Endothelial cell of hepatic sinusoid (primary cell): ENCODE results near the gene CDC42EP1.
"Not testable (repeated sequence)": the region's sequence is repeated elsewhere in the genome, so short reads cannot be mapped to it uniquely, and the experiment has no call there.

Experiments used
- in situ Hi-C: cut with HindIII; loops from 2 replicates; pipeline ENCODE4 v1.10.0; 2017; ENCODE audit warnings: low sequenced_read_pairs

CDC42EP1 gene

DNA sequence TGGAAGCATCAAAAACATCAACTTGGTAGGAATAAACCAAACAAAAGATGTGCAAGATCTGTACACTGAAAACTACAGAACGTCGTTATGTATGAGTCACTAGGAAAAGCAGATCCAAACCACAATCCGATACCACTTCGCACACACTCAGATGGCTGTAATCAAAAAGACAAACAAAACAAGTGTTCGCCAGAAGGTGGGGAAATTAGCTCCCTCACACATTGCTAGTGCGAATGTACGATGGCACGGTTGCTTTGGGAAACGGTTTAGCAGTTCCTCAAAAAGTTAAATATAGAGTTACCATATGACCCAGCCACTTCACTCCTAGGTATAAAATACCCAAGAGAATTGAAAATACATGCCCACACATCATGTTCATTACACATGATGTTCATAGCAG lies 26.3 kb upstream of the CDC42EP1 start:
- in situ Hi-C loops: no loop called here

DNA sequence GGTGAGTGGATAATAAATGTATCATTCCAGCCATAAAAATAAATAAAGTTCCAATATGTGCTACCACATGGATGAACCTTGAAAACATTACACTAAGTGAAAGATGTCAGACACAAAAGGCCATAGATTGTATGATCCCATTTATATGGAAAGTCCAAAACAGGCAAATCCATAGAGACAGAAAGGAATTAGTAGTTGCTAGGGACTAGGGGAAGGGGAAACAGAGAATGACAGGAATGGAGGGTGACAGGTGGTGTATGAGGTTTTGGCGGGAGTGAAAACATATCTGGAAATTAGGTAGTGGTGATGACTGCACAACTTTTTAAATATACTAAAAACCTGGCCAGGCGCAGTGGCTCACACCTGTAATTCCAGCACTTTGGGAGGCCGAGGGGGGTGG lies 25.8 kb upstream of the CDC42EP1 start:
- in situ Hi-C loops: no loop called here

DNA sequence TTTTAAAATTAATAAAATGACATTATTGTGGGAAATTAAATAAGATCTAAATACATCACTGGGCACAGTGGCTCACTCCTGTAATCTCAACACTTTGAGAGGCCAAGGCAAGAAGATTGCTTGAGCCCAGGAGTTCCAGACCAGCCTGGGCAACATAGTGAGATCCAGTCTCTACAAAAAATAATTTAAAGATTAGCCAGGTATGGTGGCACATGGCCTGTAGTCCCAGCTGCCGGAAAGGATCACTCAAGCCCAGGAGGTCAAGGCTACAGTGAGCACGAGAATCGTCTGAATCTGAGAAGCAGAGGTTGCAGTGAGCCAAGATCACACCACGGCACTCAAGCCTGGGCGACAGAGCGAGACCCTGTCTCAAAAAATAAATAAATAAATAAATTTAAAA lies 25.1 kb upstream of the CDC42EP1 start:
- in situ Hi-C loops: no loop called here

- in situ Hi-C loops: no loop called here
These were observed 21.5 kb upstream of the CDC42EP1 start for GRCh38 chr22:37538590-37539357.

- in situ Hi-C loops: not testable (repeated sequence)
These were observed 20.5 kb upstream of the CDC42EP1 start for GRCh38 chr22:37539790-37540189.

GRCh38 chr22:37542416-37542815 lies 17.9 kb upstream of the CDC42EP1 start:
- in situ Hi-C loops: not testable (repeated sequence)

DNA sequence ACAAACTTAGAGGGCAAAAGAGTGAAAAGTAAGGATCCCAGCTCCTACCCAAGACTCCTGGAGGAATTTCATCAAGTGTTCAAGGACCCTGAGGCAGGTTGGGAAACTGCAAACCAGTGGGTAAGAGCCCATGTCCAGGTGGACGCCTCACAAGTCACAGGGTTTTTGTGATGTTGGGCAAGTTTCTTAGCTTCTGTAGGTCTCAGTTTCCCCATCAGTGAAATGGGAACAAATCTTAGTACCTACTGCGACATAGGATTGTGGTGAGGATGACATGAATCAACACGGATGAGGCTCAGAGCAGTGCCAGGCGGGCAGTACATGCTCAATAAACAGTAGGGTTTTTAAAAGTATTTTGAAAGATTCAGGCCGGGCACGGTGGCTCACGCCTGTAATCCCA lies 17.3 kb upstream of the CDC42EP1 start:
- in situ Hi-C loops: no loop called here

DNA sequence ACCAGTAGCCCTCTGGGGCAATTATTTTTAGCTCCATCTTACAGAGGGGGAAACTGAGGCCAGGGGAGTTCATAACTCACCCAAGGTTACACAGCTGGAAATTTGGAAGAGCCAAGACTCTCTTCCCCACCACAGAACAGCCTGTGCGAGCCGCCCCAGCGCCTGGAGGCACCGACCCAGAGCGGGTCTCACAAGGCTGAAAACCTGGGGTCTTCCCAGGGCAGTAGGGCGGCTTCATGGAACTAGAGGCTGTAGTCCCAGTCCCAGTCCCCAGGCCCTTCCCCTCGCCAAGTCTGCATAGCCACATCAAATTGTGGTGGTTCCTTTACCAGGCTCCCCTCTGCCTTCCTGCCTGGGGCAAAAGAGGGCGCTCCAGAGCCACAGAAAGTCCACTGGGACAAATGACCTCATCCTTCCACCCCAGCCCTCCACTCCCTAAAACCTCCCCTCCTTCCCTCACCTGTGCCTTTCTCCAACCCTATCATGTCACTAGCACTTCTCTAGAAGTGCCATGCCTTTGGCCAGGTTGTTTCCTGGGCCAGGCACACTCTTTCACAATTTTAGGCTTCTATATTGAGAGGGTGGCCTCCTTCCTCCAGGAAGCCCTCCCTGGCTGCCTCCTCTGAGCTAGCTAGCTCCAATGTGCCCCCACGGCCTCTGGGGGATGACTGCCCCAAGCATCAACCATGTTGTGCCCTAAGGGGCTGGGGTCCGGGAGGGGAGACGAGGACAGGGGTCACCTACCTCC lies 15.2 kb upstream of the CDC42EP1 start:
- in situ Hi-C loops: no loop called here

DNA sequence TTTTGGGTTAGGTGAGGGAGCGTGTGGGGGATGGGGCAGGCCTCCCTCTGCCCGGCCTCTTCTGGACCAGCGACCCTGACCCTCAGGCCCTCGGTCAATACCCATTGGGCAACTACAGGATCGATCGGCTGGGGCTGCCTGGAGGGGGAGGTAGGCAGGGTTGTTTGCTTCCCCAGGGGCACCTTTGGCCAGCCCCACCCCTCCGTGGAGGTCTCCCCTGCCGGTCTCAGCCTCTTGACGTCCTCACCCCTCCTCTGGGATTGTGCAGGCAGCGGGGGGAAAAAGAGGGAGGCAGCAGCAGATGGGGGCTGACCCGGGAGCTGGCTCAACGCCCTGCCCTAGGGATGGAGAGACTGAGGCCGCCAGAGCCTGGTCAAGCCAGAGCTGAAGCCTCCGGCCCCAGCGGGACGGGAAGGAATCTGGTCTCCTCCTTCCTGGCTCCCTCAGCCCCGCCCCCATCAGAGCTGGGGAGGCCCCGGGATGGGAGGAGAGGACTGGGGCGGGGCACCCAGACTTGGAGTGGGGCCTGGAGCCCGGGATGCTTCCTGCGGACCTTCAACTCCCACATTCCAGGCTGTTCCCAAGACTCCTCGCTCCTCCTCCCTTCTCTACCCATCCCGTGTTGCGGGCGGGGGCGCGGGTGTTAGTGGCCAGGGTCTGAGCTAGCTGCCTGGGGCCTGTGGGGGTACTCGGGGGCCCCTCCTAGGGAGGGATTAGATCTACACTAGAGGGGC lies 14.4 kb upstream of the CDC42EP1 start:
- in situ Hi-C loops: no loop called here

DNA sequence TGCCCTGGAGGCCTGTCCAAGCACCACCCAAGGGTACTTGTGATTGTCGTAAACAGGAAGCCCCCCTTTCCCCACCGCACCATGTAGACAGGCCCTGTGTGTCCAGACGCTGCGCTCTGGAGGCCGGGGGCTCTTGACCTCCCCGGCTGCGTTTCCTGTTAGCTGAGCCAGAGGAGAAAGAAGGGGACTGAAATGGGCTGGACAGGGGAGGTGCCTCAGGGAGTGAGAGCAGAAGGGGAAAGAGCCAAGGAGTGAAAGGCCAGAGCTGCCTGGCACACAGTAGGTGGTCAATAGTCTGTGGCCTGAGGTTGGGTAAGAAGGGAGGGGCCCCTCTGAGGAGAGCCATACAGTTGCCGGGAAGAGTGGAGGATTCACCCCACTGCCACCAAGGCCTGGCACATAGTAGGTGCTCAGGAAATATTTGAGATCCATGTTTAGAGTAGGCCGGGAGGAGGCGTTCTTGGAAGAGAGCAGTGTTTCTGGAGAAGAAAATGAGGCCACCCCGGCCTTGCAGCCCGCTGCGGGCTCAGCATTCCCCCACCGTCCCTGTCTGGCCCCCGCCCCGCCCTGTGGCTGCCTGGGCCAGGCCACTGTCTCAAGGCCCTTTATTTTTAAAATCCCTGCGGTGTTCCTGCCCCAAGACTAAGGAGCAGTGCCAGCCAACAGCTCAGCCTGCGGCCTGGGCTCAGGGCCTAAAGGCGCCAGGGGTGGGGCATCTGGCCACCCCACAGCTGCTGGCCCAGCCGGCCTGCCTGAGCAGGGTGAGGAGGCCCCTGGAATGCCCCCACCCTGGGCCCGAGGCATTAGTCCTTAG lies 13.6 kb upstream of the CDC42EP1 start:
- in situ Hi-C loops: no loop called here

- in situ Hi-C loops: no loop called here
These were observed 13.0 kb upstream of the CDC42EP1 start for GRCh38 chr22:37547251-37547741.

- in situ Hi-C loops: no loop called here
These were observed 10.6 kb upstream of the CDC42EP1 start for GRCh38 chr22:37549704-37550059.

- in situ Hi-C loops: not testable (repeated sequence)
These were observed 9.4 kb upstream of the CDC42EP1 start for GRCh38 chr22:37550921-37551320.

DNA sequence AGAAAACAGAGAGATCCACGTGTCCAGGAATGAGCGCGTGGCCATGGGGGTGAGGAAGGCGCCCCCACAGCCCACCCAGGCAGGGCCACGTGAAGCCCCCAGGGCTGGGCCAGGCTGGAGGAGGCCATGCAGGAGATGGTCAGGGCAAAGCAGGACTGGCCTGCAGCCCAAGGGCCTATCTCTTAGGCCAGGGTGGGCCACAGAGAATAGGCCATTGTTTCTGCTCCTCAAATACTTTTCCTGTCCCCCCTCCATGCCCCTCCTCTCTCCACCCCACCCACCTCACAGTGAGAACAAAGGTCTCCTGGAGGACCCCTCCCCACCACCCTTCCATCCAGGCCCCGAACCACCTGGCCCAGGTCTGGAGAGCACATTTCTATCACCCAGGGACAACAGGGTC lies 8.3 kb upstream of the CDC42EP1 start:
- in situ Hi-C loops: no loop called here

DNA sequence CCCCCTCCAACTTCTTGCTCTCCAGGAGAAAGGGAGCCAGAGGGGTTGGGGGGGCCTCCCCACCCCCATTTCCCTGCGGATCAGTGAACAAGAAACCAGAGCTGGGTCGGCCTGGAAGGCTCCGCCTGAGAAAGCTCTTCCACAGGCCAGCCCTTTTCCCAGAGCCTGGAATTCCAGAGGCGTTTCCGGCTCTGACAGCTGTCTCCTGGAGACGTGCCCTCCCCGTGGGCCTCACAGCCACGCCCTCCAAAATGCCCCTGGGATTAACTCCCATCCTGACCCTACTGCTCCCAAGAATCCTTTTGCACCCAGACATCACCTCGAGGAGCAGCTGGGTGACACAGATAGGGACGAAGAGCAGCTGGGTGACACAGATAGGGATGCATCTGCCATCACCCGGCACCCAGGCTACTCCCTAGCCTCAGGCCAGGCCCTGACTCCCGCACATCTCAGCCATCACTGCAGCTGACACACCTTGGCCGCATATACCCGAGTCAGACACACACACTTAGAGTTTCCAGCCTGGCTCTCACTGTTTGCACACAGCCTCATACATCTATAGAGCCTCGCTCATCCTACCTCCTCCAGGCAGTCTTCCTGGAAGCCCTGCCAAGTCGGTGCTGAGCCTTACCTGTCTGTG lies 7.6 kb upstream of the CDC42EP1 start:
- in situ Hi-C loops: no loop called here

DNA sequence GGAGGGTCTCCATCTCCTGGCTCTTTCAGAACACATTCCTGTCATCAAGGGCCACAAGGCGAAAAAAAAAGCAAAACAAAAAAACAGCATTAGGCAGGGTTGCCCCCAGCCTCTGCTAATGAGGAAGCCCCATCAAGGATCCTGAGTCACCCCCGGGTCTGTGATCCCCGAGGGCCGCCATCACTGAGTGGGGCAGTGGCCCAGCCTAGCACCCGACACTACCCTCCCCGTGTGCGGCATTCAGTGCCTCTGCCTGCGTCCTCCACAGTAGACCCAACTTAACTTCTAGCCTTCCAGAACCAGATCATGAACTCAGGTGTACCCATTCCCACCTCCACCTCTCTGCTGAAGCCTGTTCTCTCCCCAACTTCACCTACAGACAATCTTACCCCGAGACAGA lies 6.6 kb upstream of the CDC42EP1 start:
- in situ Hi-C loops: no loop called here

- in situ Hi-C loops: no loop called here
These were observed 5.3 kb upstream of the CDC42EP1 start for GRCh38 chr22:37555029-37555428.

- in situ Hi-C loops: no loop called here
These were observed 3.6 kb upstream of the CDC42EP1 start for GRCh38 chr22:37556710-37557109.

- in situ Hi-C loops: no loop called here
These were observed 2.8 kb upstream of the CDC42EP1 start for GRCh38 chr22:37557321-37558001.

- in situ Hi-C loops: no loop called here
These were observed 1.5 kb upstream of the CDC42EP1 start for GRCh38 chr22:37558815-37559214.
